ENCODE results near the gene TADA1. TPM values are rescaled to one million over a fixed set of nuclear protein-coding genes. Genes with fewer than 3 reads are reported as not detected.
"Not testable (repeated sequence)": the region's sequence is repeated elsewhere in the genome, so short reads cannot be mapped to it uniquely, and the experiment has no call there.

TADA1 gene
- total RNA-seq, 4 donors from 2014 or later = 7.1 to 17.1 (median 10.7) TPM

DNA sequence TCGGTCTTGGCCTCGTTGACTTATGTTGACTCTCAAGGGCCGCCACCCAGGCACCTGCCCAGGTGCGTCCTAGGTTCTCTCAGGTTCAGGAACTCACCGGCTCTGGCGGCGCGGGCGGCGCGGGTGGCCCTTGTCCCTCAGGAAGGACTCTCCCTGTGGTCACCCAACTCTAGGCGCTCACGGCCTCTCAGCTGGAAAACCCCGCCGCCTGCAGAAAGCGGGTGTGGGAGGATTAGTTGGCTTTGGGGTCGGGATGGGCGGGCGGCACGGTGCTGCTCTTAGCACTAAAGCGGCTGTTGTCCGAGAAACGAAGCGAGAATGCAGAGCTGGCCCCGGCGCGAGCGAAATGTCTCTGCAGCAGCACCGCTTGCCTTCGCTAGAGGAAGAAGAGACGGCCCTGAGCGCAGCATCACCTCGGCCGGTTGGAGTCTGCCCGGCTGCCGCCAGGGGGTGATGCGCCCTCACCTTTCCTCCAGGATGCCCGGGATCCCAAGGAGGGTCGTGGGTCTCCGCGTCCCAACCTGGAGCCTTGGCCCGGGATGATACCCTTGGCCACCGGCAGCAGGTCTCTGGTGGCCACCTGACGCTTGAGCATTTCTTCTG is 8.1 kb upstream of the TADA1 start:
- no peaks in the 10 kb centered on the region for H3K9me3 ChIP-seq
- peaks cover 0 to 8% (median 3%) of the 10 kb centered on the region in 3 donors for H3K4me1 ChIP-seq
- H3K4me3 ChIP-seq = peak overlapping the region in 2 of 4 donors; percentile 15 to 34
- H3K36me3 ChIP-seq = no peaks in the 10 kb centered on the region
- intact Hi-C loops (cut with DNase I) = no loop called here
- WGBS, 2 donors = 23 to 30% methylated on average over 9 to 12 of the region's 44 CpGs
- no peak for DNase-seq
- H3K27ac ChIP-seq = no peak overlapping the region
- H3K27me3 ChIP-seq = peaks cover 0 to 39% (median 4%) of the 10 kb centered on the region in 4 donors
- TF ChIP-seq, protein P1, sequence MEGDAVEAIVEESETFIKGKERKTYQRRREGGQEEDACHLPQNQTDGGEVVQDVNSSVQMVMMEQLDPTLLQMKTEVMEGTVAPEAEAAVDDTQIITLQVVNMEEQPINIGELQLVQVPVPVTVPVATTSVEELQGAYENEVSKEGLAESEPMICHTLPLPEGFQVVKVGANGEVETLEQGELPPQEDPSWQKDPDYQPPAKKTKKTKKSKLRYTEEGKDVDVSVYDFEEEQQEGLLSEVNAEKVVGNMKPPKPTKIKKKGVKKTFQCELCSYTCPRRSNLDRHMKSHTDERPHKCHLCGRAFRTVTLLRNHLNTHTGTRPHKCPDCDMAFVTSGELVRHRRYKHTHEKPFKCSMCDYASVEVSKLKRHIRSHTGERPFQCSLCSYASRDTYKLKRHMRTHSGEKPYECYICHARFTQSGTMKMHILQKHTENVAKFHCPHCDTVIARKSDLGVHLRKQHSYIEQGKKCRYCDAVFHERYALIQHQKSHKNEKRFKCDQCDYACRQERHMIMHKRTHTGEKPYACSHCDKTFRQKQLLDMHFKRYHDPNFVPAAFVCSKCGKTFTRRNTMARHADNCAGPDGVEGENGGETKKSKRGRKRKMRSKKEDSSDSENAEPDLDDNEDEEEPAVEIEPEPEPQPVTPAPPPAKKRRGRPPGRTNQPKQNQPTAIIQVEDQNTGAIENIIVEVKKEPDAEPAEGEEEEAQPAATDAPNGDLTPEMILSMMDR (IDR thresholded peaks at IDR 0.05) = peak in 5 of 6 experiments; percentile 37 to 70 (median 47)
- no peak for TF ChIP-seq POLR2A (IDR thresholded peaks at IDR 0.05)

DNA sequence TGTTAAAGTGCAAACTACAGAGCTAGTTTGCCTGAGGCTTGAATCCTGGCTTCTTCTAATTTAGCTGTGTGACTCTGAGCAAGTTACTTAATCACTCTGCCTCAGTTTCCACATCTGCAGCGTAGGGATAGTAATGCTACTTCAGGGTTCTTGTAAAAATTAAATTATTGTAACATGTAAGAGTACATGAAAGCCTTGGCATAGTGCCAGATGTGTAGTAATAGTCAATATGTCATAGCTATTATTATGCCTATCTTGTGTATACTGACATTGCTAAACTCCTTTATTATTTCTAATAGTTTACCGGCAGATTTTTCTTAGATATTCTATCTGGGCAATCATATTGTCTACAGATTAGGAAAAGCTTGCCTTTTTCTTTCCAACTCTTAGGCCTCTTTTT is 6.8 kb upstream of the TADA1 start:
- intact Hi-C loops (cut with DNase I) = no loop called here
- no peak overlapping the region for H3K27ac ChIP-seq
- no peak for TF ChIP-seq POLR2A (IDR thresholded peaks at IDR 0.05)
- TF ChIP-seq, protein P1 (IDR thresholded peaks at IDR 0.05) = no peak
- peaks cover 0 to 8% (median 3%) of the 10 kb centered on the region in 3 donors for H3K4me1 ChIP-seq
- H3K4me3 ChIP-seq = no peak overlapping the region
- H3K9me3 ChIP-seq = no peaks in the 10 kb centered on the region
- DNase-seq = no peak
- 32 to 51% methylated on average over 2 of the region's 2 CpGs for WGBS, 2 donors
- H3K27me3 ChIP-seq = peaks cover 0 to 39% (median 4%) of the 10 kb centered on the region in 4 donors
- no peaks in the 10 kb centered on the region for H3K36me3 ChIP-seq

DNA sequence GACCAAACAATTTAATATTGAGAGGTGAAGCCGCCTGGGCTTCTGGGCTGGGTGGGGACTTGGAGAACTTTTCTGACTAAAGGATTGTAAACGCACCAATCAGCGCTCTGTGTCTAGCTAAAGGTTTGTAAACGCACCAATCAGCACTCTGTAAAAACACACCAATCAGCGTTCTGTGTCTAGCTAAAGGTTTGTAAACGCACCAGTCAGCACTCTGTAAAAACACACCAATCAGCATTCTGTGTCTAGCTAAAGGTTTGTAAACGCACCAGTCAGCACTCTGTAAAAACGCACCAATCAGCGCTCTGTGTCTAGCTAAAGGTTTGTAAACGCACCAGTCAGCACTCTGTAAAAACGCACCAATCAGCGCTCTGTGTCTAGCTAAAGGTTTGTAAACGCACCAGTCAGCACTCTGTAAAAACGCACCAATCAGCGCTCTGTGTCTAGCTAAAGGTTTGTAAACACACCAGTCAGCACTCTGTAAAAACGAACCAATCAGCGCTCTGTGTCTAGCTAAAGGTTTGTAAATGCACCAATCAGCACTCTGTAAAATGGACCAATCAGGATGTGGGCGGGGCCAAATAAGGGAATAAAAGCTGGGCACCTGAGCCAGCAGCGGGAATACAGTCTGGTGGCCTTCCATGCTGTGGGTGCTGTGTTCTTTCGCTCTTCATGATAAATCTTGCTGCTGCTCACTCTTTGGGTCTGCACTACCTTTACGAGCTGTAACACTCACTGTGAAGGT is 2.3 kb upstream of the TADA1 start:
- H3K27ac ChIP-seq; DNase-seq; H3K36me3 ChIP-seq; H3K9me3 ChIP-seq; H3K4me3 ChIP-seq; intact Hi-C loops (cut with DNase I): not testable (repeated sequence)
- WGBS, 2 donors = 92 to 94% methylated on average over 12 to 14 of the region's 21 CpGs
- peaks cover 0 to 13% (median 0%) of the 10 kb centered on the region in 4 donors for H3K27me3 ChIP-seq
- H3K4me1 ChIP-seq = peaks cover 8 to 29% (median 12%) of the 10 kb centered on the region in 3 donors

DNA sequence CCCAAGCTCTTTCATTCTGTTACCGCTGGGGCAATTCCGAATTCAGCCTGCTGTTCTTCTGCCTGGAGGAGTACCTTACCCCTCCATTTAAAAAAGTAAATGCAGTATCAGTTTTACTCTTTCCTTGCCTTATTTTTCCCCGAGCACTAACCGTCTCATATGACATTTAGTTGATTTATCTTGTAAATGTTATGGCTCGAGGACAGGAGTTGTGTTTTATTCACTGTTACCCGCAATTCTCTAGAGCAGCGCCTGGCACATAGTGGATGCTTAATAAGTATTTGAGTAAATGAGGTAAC is 425 bp upstream of the TADA1 start:
- H3K4me3 ChIP-seq = peak overlapping the region; percentile 75 to 92 (median 82)
- intact Hi-C loops (cut with DNase I) = no loop called here
- H3K36me3 ChIP-seq = no peaks in the 10 kb centered on the region
- H3K27ac ChIP-seq = peak overlapping the region in 3 of 4 donors; percentile 91 to 98 (median 94)
- H3K9me3 ChIP-seq = no peaks in the 10 kb centered on the region
- no peaks in the 10 kb centered on the region for H3K27me3 ChIP-seq
- no peak for DNase-seq
- TF ChIP-seq POLR2A (IDR thresholded peaks at IDR 0.05) = no peak
- TF ChIP-seq, protein P1 (IDR thresholded peaks at IDR 0.05) = peak in 5 of 6 experiments; percentile 12 to 44 (median 37)
- 0 to 1% methylated on average over 7 of the region's 7 CpGs for WGBS, 2 donors
- peaks cover 11 to 48% (median 18%) of the 10 kb centered on the region in 3 donors for H3K4me1 ChIP-seq

DNA sequence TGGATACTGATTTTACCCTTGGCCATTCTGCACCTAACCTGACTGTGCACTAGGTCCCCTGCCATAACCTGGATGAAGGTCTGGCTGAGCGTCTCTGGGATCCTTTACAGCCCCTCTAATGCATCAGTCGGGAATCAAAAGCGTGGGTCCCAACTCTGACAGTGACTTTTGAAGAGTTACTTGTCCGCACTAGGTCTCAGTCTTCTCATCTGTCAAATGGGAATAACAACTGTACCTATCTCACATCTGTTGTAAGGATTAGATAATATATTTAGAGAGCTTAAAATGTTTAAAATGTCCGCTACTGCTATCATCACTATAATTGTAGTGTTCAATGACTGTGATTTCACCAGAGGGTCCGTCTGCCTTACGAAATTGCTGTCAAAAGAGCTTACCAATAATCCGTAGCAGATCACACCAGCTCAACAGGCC is 746 bp downstream of the TADA1 start:
- intact Hi-C loops (cut with DNase I) = no loop called here
- TF ChIP-seq, protein P1 (IDR thresholded peaks at IDR 0.05) = no peak
- TF ChIP-seq POLR2A (IDR thresholded peaks at IDR 0.05) = no peak
- H3K4me3 ChIP-seq = peak overlapping the region; percentile 75 to 92 (median 82)

More for the DNA sequence above, 746 bp downstream of the TADA1 start:
- H3K9me3 ChIP-seq = no peaks in the 10 kb centered on the region
- H3K36me3 ChIP-seq = no peaks in the 10 kb centered on the region
- H3K27ac ChIP-seq = peak overlapping the region; percentile 91 to 98 (median 94)
- no peaks in the 10 kb centered on the region for H3K27me3 ChIP-seq
- peaks cover 11 to 58% (median 21%) of the 10 kb centered on the region in 3 donors for H3K4me1 ChIP-seq
- 42 to 57% methylated on average over 5 to 8 of the region's 8 CpGs for WGBS, 2 donors
- DNase-seq = no peak

Data from esophagus squamous epithelium (tissue), 5 donors.